BE2C (cell line): ENCODE data around the gene TRAF3IP1.
A peak's percentile ranks its signal among the peaks of the same experiment; 100 is the strongest.
"Not testable (repeated sequence)": the region's sequence is repeated elsewhere in the genome, so short reads cannot be mapped to it uniquely, and the experiment has no call there.

Source experiments
- DNase-seq: peaks from one replicate; pipeline ENCODE4 v3.0.0-alpha.2; 2020
- H3K27me3 ChIP-seq: fragments of 250-450 bp; sonication (Bioruptor Pico); 2 replicates; pipeline ENCODE4 v1.5.1; 2020; ENCODE audit warnings: mild to moderate bottlenecking
- H3K36me3 ChIP-seq: fragments of 250-450 bp; sonication (Bioruptor Pico); 2 replicates; pipeline ENCODE4 v1.5.1; 2020; ENCODE audit warnings: mild to moderate bottlenecking
- H3K4me1 ChIP-seq: fragments of 250-450 bp; sonication (Bioruptor Pico); 2 replicates; pipeline ENCODE4 v1.5.1; 2020
- H3K4me3 ChIP-seq: 2 replicates; pipeline ENCODE4 v1.5.1; 2011; ENCODE audit warnings: low read depth, low read length
- H3K9me3 ChIP-seq: fragments of 250-450 bp; sonication (Bioruptor Pico); 2 replicates; pipeline ENCODE4 v1.5.1; 2020
- TF ChIP-seq, protein P1 (sequence below): IDR thresholded peaks from 2 replicates; pipeline ENCODE4 v1.5.1; 2012; ENCODE audit warnings: mild to moderate bottlenecking, low read depth, low read length

The TRAF3IP1 gene

DNA sequence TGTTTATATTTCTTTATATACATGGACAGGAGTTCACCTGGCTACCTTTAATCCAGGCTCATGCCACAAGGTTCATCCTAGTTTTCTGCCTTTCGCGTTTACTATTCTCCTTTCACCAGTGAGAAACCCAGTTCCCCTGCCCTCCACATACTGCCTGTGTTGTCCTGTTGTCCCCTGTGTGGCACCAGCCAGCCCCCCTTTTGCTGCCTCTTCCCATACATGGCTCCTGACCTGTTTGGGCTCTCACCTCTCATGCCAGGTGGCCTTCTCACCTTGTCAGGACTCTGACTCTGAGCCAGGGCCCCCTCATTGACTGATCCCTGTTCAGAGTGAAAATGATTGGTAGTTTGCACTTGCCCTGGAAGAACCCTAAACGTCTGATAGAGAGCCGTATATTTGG, 120.0 kb downstream of the TRAF3IP1 start:
- TF ChIP-seq, protein P1, sequence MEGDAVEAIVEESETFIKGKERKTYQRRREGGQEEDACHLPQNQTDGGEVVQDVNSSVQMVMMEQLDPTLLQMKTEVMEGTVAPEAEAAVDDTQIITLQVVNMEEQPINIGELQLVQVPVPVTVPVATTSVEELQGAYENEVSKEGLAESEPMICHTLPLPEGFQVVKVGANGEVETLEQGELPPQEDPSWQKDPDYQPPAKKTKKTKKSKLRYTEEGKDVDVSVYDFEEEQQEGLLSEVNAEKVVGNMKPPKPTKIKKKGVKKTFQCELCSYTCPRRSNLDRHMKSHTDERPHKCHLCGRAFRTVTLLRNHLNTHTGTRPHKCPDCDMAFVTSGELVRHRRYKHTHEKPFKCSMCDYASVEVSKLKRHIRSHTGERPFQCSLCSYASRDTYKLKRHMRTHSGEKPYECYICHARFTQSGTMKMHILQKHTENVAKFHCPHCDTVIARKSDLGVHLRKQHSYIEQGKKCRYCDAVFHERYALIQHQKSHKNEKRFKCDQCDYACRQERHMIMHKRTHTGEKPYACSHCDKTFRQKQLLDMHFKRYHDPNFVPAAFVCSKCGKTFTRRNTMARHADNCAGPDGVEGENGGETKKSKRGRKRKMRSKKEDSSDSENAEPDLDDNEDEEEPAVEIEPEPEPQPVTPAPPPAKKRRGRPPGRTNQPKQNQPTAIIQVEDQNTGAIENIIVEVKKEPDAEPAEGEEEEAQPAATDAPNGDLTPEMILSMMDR = no peak
- H3K9me3 ChIP-seq = no peaks in the 10 kb centered on the region
- peaks cover 7% of the 10 kb centered on the region for H3K4me1 ChIP-seq
- peaks cover 24% of the 10 kb centered on the region for H3K36me3 ChIP-seq
- H3K4me3 ChIP-seq = no peak overlapping the region
- DNase-seq = no peak
- H3K27me3 ChIP-seq = no peaks in the 10 kb centered on the region

- DNase-seq = no peak
- Histone ChIP-seq H3K4me1 (peaks cover 7% of the 10 kb centered on the region), H3K4me3 (no peak overlapping the region), H3K9me3 (no peaks in the 10 kb centered on the region), H3K36me3 (peaks cover 24% of the 10 kb centered on the region), H3K27me3 (no peaks in the 10 kb centered on the region)
- TF ChIP-seq, protein P1 = no peak
Observed at GRCh38 chr2:238440767-238441166, 120.4 kb downstream of the TRAF3IP1 start.

GRCh38 chr2:238441262-238442114, 121.2 kb downstream of the TRAF3IP1 start:
- no peaks in the 10 kb centered on the region for H3K9me3 ChIP-seq
- H3K36me3 ChIP-seq = peaks cover 28% of the 10 kb centered on the region
- TF ChIP-seq, protein P1 = 0 out of 2 replicates have a peak, but pooled peaks have one; percentile 18
- no peaks in the 10 kb centered on the region for H3K27me3 ChIP-seq
- H3K4me1 ChIP-seq = peaks cover 7% of the 10 kb centered on the region
- peak; percentile 51 for DNase-seq
- no peak overlapping the region for H3K4me3 ChIP-seq

GRCh38 chr2:238442257-238442656, 121.9 kb downstream of the TRAF3IP1 start:
- DNase-seq, H3K27me3 ChIP-seq, H3K9me3 ChIP-seq, H3K4me1 ChIP-seq, H3K4me3 ChIP-seq: not testable (repeated sequence)
- H3K36me3 ChIP-seq = peaks cover 33% of the 10 kb centered on the region

DNA sequence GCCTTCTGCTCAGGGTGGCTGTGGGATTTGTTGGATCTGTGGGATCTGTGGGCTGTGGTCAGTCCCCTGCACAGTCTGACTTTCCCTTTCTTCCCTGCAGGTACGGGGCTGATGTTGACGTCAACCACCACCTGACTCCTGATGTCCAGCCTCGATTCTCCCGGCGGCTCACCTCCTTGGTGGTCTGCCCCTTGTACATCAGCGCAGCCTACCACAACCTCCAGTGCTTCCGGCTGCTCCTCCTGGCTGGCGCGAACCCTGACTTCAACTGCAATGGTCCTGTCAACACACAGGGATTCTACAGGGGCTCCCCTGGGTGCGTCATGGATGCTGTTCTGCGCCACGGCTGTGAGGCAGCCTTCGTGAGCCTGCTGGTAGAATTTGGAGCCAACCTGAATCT, 123.9 kb downstream of the TRAF3IP1 start:
- H3K4me3 ChIP-seq = no peak overlapping the region
- H3K27me3 ChIP-seq = no peaks in the 10 kb centered on the region
- no peaks in the 10 kb centered on the region for H3K9me3 ChIP-seq
- H3K36me3 ChIP-seq = peaks cover 52% of the 10 kb centered on the region
- DNase-seq = no peak
- H3K4me1 ChIP-seq = peaks cover 6% of the 10 kb centered on the region
- TF ChIP-seq, protein P1 = no peak

DNA sequence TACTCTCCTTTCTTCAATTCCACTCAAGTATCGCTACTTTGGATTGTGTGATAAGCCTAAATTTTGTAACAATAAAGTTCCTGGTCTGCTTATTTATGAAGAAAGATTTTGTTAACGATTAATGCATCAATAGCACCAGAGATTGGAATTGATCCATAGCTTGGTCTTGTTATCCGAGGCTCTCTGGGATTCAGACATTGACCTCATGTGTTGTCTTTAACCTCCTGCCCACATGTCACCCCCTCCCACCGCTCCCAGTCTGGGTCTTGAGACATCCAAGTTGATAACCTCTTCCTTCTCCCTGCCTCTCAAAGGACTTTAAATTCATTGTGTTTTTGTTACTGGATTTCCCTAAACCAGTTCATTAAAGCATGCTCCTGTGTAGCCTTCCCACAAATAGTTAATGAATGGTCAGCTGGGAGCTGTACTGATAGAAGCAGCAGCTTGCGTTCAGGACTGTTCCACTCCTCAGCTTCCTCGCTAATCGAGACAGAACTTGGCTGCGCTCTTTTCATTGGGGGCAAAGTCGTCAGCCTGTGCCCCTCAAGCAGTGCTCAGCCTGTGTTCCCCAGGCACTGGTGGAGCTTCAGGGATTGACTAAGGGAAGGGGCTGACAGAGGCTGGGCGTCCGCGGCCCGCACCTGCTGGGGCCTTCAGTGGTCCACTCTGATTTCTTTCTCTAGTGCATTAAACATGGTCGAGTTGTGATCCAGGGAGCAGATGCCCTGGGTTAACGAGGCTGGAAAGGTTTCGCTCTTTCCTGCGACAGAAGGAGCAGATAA, 125.3 kb downstream of the TRAF3IP1 start:
- TF ChIP-seq, protein P1 = no peak
- Histone ChIP-seq H3K9me3 (no peaks in the 10 kb centered on the region), H3K27me3 (no peaks in the 10 kb centered on the region), H3K4me1 (peaks cover 3% of the 10 kb centered on the region), H3K4me3 (no peak overlapping the region), H3K36me3 (peaks cover 64% of the 10 kb centered on the region)
- no peak for DNase-seq
